H9 (cell line): ENCODE measurements around the gene TLX2. TPM values are rescaled to one million over a fixed set of nuclear protein-coding genes. Genes with fewer than 3 reads are reported as not detected.

Source experiments
- DNase-seq: peaks from one replicate; pipeline ENCODE4 v3.0.0-alpha.2; 2017
- H2AFZ ChIP-seq: one replicate; pipeline ENCODE4 v1.6.1; 2013; ENCODE audit warnings: mild to moderate bottlenecking, low read length, control low read depth, moderate library complexity
- H2AK5ac ChIP-seq: 2 replicates; pipeline ENCODE4 v1.6.1; 2013; ENCODE audit warnings: low read length, control low read depth, mixed read lengths; ENCODE audit not compliant: insufficient read length
- H2BK120ac ChIP-seq: one replicate; pipeline ENCODE4 v1.6.1; 2013; ENCODE audit warnings: low read depth, mild to moderate bottlenecking, low read length, control low read depth, inconsistent platforms; ENCODE audit not compliant: poor library complexity, severe bottlenecking
- H2BK12ac ChIP-seq: 2 replicates; pipeline ENCODE4 v1.6.1; 2013; ENCODE audit warnings: low read length, control low read depth, mixed read lengths, low read depth; ENCODE audit not compliant: insufficient read length
- H2BK15ac ChIP-seq: 2 replicates; pipeline ENCODE4 v1.6.1; 2013; ENCODE audit warnings: low read depth, low read length, control low read depth
- H2BK20ac ChIP-seq: one replicate; pipeline ENCODE4 v1.6.1; 2013; ENCODE audit warnings: low read depth, mild to moderate bottlenecking, low read length, control low read depth, inconsistent platforms; ENCODE audit not compliant: poor library complexity, severe bottlenecking
- H2BK5ac ChIP-seq: 2 replicates; pipeline ENCODE4 v1.6.1; 2013; ENCODE audit warnings: low read length, control low read depth, mixed read lengths; ENCODE audit not compliant: insufficient read length
- H3K14ac ChIP-seq: 2 replicates; pipeline ENCODE4 v1.6.1; 2013; ENCODE audit warnings: low read length, control low read depth; ENCODE audit not compliant: insufficient read depth
- H3K18ac ChIP-seq: 2 replicates; pipeline ENCODE4 v1.6.1; 2013; ENCODE audit warnings: low read depth, mild to moderate bottlenecking, mixed read lengths, low read length, control low read depth; ENCODE audit not compliant: insufficient read length
- H3K23ac ChIP-seq: 2 replicates; pipeline ENCODE4 v1.6.1; 2013; ENCODE audit warnings: low read length, control low read depth, mixed read lengths, low read depth; ENCODE audit not compliant: insufficient read length
- H3K23me2 ChIP-seq: 2 replicates; pipeline ENCODE4 v1.6.1; 2013; ENCODE audit warnings: low read depth, mild to moderate bottlenecking, mixed read lengths, low read length, control low read depth; ENCODE audit not compliant: insufficient read length, poor library complexity, severe bottlenecking
- H3K27ac ChIP-seq: 2 replicates; pipeline ENCODE4 v1.5.1; 2013; ENCODE audit warnings: low read length, control low read depth, mixed read lengths, low read depth; ENCODE audit not compliant: insufficient read length
- H3K27me3 ChIP-seq: 2 replicates; pipeline ENCODE4 v1.6.1; 2013; ENCODE audit warnings: low read length, control low read depth, inconsistent platforms; ENCODE audit not compliant: insufficient read depth
- H3K4ac ChIP-seq: 2 replicates; pipeline ENCODE4 v1.6.1; 2013; ENCODE audit warnings: low read depth, mild to moderate bottlenecking, control low read depth, inconsistent platforms, low read length, moderate library complexity
- H3K4me1 ChIP-seq: 2 replicates; pipeline ENCODE4 v1.6.1; 2013; ENCODE audit warnings: low read length, control low read depth, inconsistent platforms; ENCODE audit not compliant: insufficient read depth
- H3K4me2 ChIP-seq: 2 replicates; pipeline ENCODE4 v1.6.1; 2013; ENCODE audit warnings: low read length, control low read depth, mixed read lengths; ENCODE audit not compliant: insufficient read length, insufficient read depth
- H3K56ac ChIP-seq: 2 replicates; pipeline ENCODE4 v1.6.1; 2013; ENCODE audit warnings: low read depth, mild to moderate bottlenecking, mixed read lengths, low read length, control low read depth; ENCODE audit not compliant: insufficient read length
- H3K79me1 ChIP-seq: 2 replicates; pipeline ENCODE4 v1.6.1; 2013; ENCODE audit warnings: low read depth, mild to moderate bottlenecking, moderate library complexity, low read length, control low read depth, inconsistent platforms; ENCODE audit not compliant: insufficient read depth, poor library complexity, severe bottlenecking
- H3K79me2 ChIP-seq: 2 replicates; pipeline ENCODE4 v1.6.1; 2013; ENCODE audit warnings: low read length, control low read depth, inconsistent platforms; ENCODE audit not compliant: insufficient read depth
- H3K9ac ChIP-seq: 2 replicates; pipeline ENCODE4 v1.6.1; 2013; ENCODE audit warnings: low read length, control low read depth, mixed read lengths; ENCODE audit not compliant: insufficient read length; ENCODE audit errors: extremely low read depth
- H3K9me3 ChIP-seq: one replicate; pipeline ENCODE4 v1.6.1; 2013; ENCODE audit warnings: low read depth, low read length, inconsistent platforms; ENCODE audit not compliant: control insufficient read depth
- H3T11ph ChIP-seq: one replicate; pipeline ENCODE4 v1.6.1; 2013; ENCODE audit warnings: mild to moderate bottlenecking, low read length, control low read depth, inconsistent platforms
- H4K20me1 ChIP-seq: one replicate; pipeline ENCODE4 v1.6.1; 2013; ENCODE audit not compliant: control insufficient read depth, insufficient read length, insufficient read depth
- H4K5ac ChIP-seq: 2 replicates; pipeline ENCODE4 v1.6.1; 2013; ENCODE audit warnings: low read depth, mild to moderate bottlenecking, mixed read lengths, low read length, control low read depth; ENCODE audit not compliant: insufficient read length
- H4K8ac ChIP-seq: replicated peaks from 2 replicates; pipeline ENCODE4 v1.6.1; 2013; ENCODE audit warnings: low read length, control low read depth, mixed read lengths, low read depth; ENCODE audit not compliant: insufficient read length
- H4K91ac ChIP-seq: 2 replicates; pipeline ENCODE4 v1.6.1; 2013; ENCODE audit warnings: low read depth, mild to moderate bottlenecking, moderate library complexity, mixed read lengths, low read length, control low read depth; ENCODE audit not compliant: insufficient read length
- H3K27ac Mint-ChIP-seq, 3 experiments: 2 replicates in 2 of 3; 3 replicates in 1 of 3; pipeline ENCODE4 v1.8.0; 2020 to 2021; ENCODE audit warnings: mixed read lengths in 3 of 3, mild to moderate bottlenecking in 1 of 3, moderate library complexity in 1 of 3
- H3K27me3 Mint-ChIP-seq: 2 replicates; pipeline ENCODE4 v1.8.0; 2021; ENCODE audit warnings: low read depth, mild to moderate bottlenecking, moderate library complexity, mixed read lengths
- H3K36me3 Mint-ChIP-seq, 3 experiments: 2 replicates in 2 of 3; 3 replicates in 1 of 3; pipeline ENCODE4 v1.8.0; 2020 to 2021; ENCODE audit warnings: low read depth in 3 of 3, mixed read lengths in 3 of 3; ENCODE audit not compliant: insufficient read depth in 1 of 3
- H3K4me1 Mint-ChIP-seq, 2 experiments: 2 replicates each; pipeline ENCODE4 v1.8.0; 2020; ENCODE audit warnings: mixed read lengths in 2 of 2
- H3K4me3 Mint-ChIP-seq, 2 experiments: 2 replicates in 1 of 2; 3 replicates in 1 of 2; pipeline ENCODE4 v1.8.0; 2020 to 2021; ENCODE audit warnings: mild to moderate bottlenecking in 2 of 2, mixed read lengths in 2 of 2, moderate library complexity in 1 of 2
- H3K9me3 Mint-ChIP-seq, 2 experiments: 2 replicates in 1 of 2; 3 replicates in 1 of 2; pipeline ENCODE4 v1.8.0; 2020; ENCODE audit warnings: mild to moderate bottlenecking in 2 of 2, mixed read lengths in 2 of 2, moderate library complexity in 1 of 2
- WGBS: extraction: QIAGEN DNeasy Blood & Tissue Kit; methylation state at CpG from one replicate; pipeline ENCODE4 v1.1.7; 2013; ENCODE audit warnings: missing lambda C conversion rate, low lambda C conversion rate, mixed read lengths; ENCODE audit not compliant: insufficient read length; ENCODE audit errors: extremely low coverage; 5-methylcytosine and 5-hydroxymethylcytosine counted together
- total RNA-seq: library from RNA; stranded (reverse); gene quantifications from 2 replicates; pipeline ENCODE4 v1.2.1, GENCODE V29; 2021
- TF ChIP-seq, protein P1 (sequence below): fragments of 200-600 bp; sonication (generic); conservative IDR thresholded peaks from 3 replicates; pipeline ENCODE4 v1.8.0; 2021; ENCODE audit warnings: antibody characterized with exemption, mild to moderate bottlenecking

The TLX2 gene
- total RNA-seq, 1 experiment from 2014 or later, result 0.20 TPM

DNA sequence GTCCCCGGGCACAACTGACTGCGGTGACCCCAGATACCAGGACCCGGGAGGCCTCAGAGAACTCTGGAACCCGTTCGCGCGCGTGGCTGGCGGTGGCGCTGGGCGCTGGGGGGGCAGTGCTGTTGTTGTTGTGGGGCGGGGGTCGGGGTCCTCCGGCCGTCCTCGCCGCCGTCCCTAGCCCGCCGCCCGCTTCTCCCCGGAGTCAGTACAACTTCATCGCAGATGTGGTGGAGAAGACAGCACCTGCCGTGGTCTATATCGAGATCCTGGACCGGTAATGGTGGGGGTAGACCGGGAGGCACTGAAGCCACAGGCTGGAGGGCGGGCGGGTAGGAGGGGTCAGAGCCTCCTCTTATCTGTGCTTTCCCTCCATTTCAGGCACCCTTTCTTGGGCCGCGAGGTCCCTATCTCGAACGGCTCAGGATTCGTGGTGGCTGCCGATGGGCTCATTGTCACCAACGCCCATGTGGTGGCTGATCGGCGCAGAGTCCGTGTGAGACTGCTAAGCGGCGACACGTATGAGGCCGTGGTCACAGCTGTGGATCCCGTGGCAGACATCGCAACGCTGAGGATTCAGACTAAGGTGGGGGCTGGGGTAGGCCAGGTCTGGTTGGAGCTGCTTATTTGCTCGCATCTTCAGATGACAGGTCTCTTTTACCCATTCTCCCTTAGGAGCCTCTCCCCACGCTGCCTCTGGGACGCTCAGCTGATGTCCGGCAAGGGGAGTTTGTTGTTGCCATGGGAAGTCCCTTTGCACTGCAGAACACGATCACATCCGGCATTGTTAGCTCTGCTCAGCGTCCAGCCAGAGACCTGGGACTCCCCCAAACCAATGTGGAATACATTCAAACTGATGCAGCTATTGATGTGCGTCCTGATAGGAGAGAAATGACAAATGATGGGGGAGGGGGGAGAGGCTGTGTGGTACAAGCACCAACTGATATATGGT, 16.3 kb downstream of the TLX2 start:
- Histone ChIP-seq H2AK5ac (no peak overlapping the region), H3K9me3 (no peaks in the 10 kb centered on the region), H4K5ac (no peak overlapping the region), H3K18ac (no peak overlapping the region), H3K79me1 (peaks cover 4% of the 10 kb centered on the region), H2BK20ac (no peak overlapping the region), H3K4me2 (peak overlapping the region; percentile 83), H3K4me1 (peaks cover 4% of the 10 kb centered on the region; the same call in 1 of the 2 replicates), H4K8ac (no peak overlapping the region), H3T11ph (no peak overlapping the region), H3K9ac (peak overlapping the region; percentile 57), H4K91ac (no peak overlapping the region), H2BK120ac (no peak overlapping the region), H3K27me3 (no peaks in the 10 kb centered on the region), H3K23me2 (peaks cover 15% of the 10 kb centered on the region), H2BK5ac (no peak overlapping the region), H4K20me1 (no peaks in the 10 kb centered on the region), H3K79me2 (peaks cover 4% of the 10 kb centered on the region; the same call in 1 of the 2 replicates), H3K23ac (no peak overlapping the region), H3K27ac (no peak overlapping the region), H3K4ac (no peak overlapping the region), H2BK15ac (no peak overlapping the region), H3K14ac (no peak overlapping the region; the same call in 1 of the 2 replicates), H3K56ac (no peak overlapping the region), H2BK12ac (no peak overlapping the region), H2AFZ (no peak overlapping the region)
- no CpG with 5 or more reads among the region's 54 CpGs for WGBS
- H3K27me3 Mint-ChIP-seq, result peaks cover 2% of the 10 kb centered on the region; the same call in 1 of the 2 replicates
- peak; percentile 53 for DNase-seq
- H3K9me3 Mint-ChIP-seq, result no peaks in the 10 kb centered on the region; a peak in 1 of 5 replicates
- peaks cover 30 to 64% (median 47%) of the 10 kb centered on the region in 3 experiments for H3K36me3 Mint-ChIP-seq
- H3K4me3 Mint-ChIP-seq, result peak overlapping the region; percentile 98 to 99
- TF ChIP-seq, protein P1, sequence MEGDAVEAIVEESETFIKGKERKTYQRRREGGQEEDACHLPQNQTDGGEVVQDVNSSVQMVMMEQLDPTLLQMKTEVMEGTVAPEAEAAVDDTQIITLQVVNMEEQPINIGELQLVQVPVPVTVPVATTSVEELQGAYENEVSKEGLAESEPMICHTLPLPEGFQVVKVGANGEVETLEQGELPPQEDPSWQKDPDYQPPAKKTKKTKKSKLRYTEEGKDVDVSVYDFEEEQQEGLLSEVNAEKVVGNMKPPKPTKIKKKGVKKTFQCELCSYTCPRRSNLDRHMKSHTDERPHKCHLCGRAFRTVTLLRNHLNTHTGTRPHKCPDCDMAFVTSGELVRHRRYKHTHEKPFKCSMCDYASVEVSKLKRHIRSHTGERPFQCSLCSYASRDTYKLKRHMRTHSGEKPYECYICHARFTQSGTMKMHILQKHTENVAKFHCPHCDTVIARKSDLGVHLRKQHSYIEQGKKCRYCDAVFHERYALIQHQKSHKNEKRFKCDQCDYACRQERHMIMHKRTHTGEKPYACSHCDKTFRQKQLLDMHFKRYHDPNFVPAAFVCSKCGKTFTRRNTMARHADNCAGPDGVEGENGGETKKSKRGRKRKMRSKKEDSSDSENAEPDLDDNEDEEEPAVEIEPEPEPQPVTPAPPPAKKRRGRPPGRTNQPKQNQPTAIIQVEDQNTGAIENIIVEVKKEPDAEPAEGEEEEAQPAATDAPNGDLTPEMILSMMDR, result no peak
- peaks cover 17 to 22% of the 10 kb centered on the region in 2 experiments for H3K4me1 Mint-ChIP-seq
- no peak overlapping the region for H3K27ac Mint-ChIP-seq
